D721Med (cell line): ENCODE measurements around the gene ADM5.

Experiments
- DNase-seq: peaks from one replicate; pipeline ENCODE4 v3.0.0; 2011; ENCODE audit warnings: low spot score; ENCODE audit not compliant: insufficient read length
- FAIRE-seq: peaks from 2 replicates; lab custom pipeline; 2011; peaks lifted over from hg19 to GRCh38; lab: Jason Lieb, UNC
- CTCF ChIP-seq: IDR thresholded peaks from 2 replicates; pipeline ENCODE4 v1.5.1; 2012; ENCODE audit warnings: mild to moderate bottlenecking, control low read depth; ENCODE audit not compliant: insufficient read depth; ENCODE audit errors: missing control alignments

The ADM5 gene

DNA sequence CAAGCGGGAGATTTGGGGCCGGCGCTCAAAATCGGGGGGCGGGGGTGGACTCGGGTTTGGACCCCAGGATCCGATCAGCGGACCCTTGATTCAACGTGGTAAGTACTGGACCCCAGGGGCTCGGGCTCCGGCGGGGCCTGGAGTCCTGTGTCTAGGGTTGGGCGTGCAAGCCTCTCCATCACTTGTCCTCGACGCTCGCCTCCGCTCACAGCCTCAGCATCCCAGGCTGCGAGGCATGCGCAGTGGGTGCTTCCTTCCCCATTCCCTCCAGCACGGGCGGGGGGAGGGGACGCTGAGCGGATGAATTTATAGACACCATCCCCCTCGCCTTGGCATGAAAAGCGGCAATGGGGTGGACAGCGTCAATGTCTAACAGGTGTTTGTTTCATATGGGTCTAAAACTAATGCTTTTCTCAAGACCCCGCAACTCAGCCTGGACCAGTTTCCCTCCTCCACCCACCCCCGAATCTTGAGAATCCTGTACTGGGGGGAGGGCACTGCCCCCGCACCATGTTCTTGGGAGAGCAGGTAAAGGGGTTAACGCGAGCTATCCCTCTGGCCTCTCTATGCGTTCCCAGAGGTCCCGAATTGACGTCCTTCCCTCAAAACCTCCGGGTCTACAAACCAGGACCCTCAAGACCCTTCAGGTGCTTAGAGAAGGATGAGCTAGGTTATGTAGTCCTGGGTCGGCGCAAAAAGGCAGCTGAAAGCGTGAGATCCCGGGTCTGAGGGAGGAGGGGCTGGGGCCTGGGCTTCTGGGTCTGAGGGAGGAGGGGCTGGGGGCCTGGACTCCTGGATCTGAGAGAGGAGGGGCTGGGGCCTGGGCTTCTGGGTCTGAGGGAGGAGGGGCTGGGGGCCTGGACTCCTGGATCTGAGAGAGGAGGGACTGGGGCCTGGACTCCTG, 2.1 kb downstream of the ADM5 start:
- FAIRE-seq (no peak), DNase-seq (peak; percentile 84)

DNA sequence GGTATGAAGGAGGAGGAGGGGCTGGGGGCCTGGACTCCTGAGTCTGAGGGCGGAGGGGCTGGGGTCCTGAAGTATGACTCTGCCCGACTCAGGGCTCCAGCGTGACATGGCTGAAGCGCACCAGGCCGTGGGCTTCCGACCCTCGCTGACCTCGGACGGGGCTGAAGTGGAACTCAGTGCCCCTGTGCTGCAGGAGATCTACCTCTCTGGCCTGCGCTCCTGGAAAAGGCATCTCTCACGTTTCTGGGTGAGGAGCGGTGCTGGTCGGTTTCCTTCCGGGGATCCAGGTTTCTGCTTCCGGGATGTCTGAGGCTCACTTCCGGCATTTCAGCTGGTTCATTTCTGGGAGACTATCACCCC, 2.7 kb downstream of the ADM5 start:
- FAIRE-seq = peak; percentile 53
- TF ChIP-seq CTCF = no peak
- DNase-seq = no peak

More for the DNA sequence above, 2.1 kb downstream of the ADM5 start:
- no peak for TF ChIP-seq CTCF

- DNase-seq (no peak), FAIRE-seq (no peak)
- no peak for TF ChIP-seq CTCF
These were observed 6.7 kb downstream of the ADM5 start for GRCh38 chr19:49696115-49696514.

GRCh38 chr19:49696865-49697264, 7.5 kb downstream of the ADM5 start:
- no peak for DNase-seq
- no peak for TF ChIP-seq CTCF
- FAIRE-seq = no peak

GRCh38 chr19:49699364-49699763, 10.0 kb downstream of the ADM5 start:
- TF ChIP-seq CTCF = no peak
- FAIRE-seq = no peak
- DNase-seq = no peak

- TF ChIP-seq CTCF = no peak
- FAIRE-seq = no peak
- no peak for DNase-seq
These were observed 11.2 kb downstream of the ADM5 start for GRCh38 chr19:49700563-49700962.

DNA sequence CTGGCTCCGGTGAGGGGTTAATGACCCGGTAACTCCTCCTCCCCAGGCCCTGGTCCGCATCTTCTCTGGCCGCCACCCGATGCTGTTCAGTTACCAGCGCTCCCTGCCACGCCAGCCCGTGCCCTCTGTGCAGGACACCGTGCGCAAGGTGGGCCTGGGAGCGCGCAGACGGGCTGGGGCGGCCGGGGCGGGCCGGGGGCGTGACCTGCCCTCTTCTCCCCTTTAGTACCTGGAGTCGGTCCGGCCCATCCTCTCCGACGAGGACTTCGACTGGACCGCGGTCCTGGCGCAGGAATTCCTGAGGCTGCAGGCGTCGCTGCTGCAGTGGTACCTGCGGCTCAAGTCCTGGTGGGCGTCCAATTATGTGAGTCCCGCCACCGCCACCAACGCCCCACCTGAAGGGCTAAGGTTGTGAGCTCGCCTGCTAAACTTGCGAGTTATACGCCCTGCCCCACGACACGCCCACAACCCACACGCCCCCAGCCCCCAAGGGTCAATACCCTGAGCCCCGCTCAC, 11.9 kb downstream of the ADM5 start:
- no peak for DNase-seq
- FAIRE-seq = no peak

More for the DNA sequence above, 11.9 kb downstream of the ADM5 start:
- no peak for TF ChIP-seq CTCF
